ENCODE measurements around the gene SH3BP5. TPM values are rescaled to one million over a fixed set of nuclear protein-coding genes. Genes with fewer than 3 reads are reported as not detected.

The SH3BP5 gene
- total and polyA plus RNA-seq, 12 donors: 6.7 to 22.4 (median 9.8) TPM

DNA sequence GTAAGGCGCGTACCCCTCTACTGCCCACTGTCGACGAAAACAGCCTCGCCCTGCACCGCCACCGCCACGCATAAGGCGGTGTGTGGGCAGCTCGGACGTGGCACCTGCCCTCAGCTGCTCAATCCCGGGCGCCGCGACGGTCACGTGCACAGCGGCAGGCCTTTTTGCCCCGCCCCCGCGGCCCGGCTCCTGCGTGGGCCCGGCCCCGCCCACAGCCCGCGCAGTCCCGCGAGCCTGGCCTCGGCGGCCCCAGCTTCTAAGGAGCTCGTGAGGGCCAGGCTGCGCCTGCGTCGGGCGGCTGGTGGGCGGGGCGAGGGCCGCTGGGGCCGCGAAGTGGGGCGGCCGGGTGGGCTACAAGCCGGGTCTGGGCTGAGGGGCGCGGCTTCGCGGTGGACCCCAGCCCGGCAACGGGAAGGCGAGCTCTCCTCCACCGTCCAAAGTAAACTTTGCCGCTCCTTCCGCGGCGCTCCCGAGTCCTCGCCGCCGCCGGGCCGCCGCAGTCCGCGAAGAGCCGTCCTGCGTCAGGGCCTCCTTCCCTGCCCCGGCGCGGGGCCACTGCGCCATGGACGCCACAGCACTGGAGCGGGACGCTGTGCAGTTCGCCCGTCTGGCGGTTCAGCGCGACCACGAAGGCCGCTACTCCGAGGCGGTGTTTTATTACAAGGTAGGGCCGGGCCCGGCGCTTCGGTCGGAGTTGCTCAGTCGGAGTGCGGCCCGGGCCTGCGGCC lies 126.3 kb downstream of the SH3BP5 start, which contains the start of gene CAPN7:
CAPN7 (plus strand) TSS at position 313 of the 728 bp plus-strand sequence; CDS start at position 563, 250 bp downstream.
- Histone ChIP-seq H3K4me1 (peaks cover 4 to 49% (median 30%) of the 10 kb centered on the region in 9 donors), H3K36me3 (peaks cover 0 to 22% (median 0%) of the 10 kb centered on the region in 9 donors), H3K27me3 (no peaks in the 10 kb centered on the region), H3K9me3 (no peaks in the 10 kb centered on the region), H3K4me3 (peak within 1 kb of the TSS; percentile 71 to 100 (median 94)), H3K27ac (peak within 1 kb of the TSS; percentile 94 to 99 (median 97))
- intact Hi-C loops (cut with DNase I): loop anchor here in 8 of 10 donors (5.0 to 10.0 kb wide), 8 partner anchors 91 to 359 kb away; no protein-coding TSS in a partner anchor
- TF ChIP-seq CTCF (IDR thresholded peaks at IDR 0.05): peak; percentile 20 to 65 (median 38)
- ATAC-seq (peak; percentile 96 to 100 (median 98)), DNase-seq (peak; percentile 93 to 96)
- 1% methylated on average over 75 to 92 of the region's 92 CpGs for WGBS, 2 donors

- H3K27ac ChIP-seq: peak overlapping the region; percentile 69 to 99 (median 96)
- intact Hi-C loops (cut with DNase I): loop anchor here in 8 of 10 donors (5.0 to 10.0 kb wide), 8 partner anchors 91 to 359 kb away; no protein-coding TSS in a partner anchor
- ATAC-seq (no peak), DNase-seq (no peak)
- peaks cover 0 to 16% (median 0%) of the 10 kb centered on the region in 9 donors for H3K36me3 ChIP-seq
- 3 to 8% methylated on average over 3 of the region's 3 CpGs for WGBS, 2 donors
- no peaks in the 10 kb centered on the region for H3K9me3 ChIP-seq
- no peak for TF ChIP-seq CTCF (IDR thresholded peaks at IDR 0.05)
- peaks cover 4 to 44% (median 28%) of the 10 kb centered on the region in 9 donors for H3K4me1 ChIP-seq
- no peaks in the 10 kb centered on the region for H3K27me3 ChIP-seq
- peak overlapping the region in 9 of 10 donors; percentile 71 to 98 (median 93) for H3K4me3 ChIP-seq
These were observed 126.9 kb downstream of the SH3BP5 start for GRCh38 chr3:15205482-15205933.

Other genes starting within 250 kb of the SH3BP5 start
- gene RBSN, start 233.4 kb downstream of the SH3BP5 start, total RNA-seq: 10 to 100 TPM; 17.4 to 23.8 (median 21.2) TPM
- 1 to 10 TPM; 5.5 to 6.5 TPM for gene RBSN, start 233.4 kb downstream of the SH3BP5 start, polyA plus RNA-seq
- 10 to 100 TPM; 22.8 to 38.0 (median 26.7) TPM for gene CAPN7, start 126.3 kb downstream of the SH3BP5 start, total RNA-seq
- gene CAPN7, start 126.3 kb downstream of the SH3BP5 start, polyA plus RNA-seq: 10 to 100 TPM in 1 of 2 donors, 1 to 10 TPM in 1; 8.9 to 15.8 TPM
- gene METTL6, start 95.0 kb upstream of the SH3BP5 start, total RNA-seq: 10 to 100 TPM in 2 of 10 donors, 1 to 10 TPM in 8; 7.1 to 11.3 (median 9.4) TPM
- gene METTL6, start 95.0 kb upstream of the SH3BP5 start, polyA plus RNA-seq: 10 to 100 TPM in 1 of 2 donors, 1 to 10 TPM in 1; 3.8 to 11.0 TPM
- gene EAF1, start 95.0 kb upstream of the SH3BP5 start, total RNA-seq: 10 to 100 TPM in 2 of 10 donors, 1 to 10 TPM in 8; 7.0 to 12.4 (median 8.5) TPM
- gene EAF1, start 95.0 kb upstream of the SH3BP5 start, polyA plus RNA-seq: 1 to 10 TPM; 2.3 to 4.3 TPM
- gene COLQ, start 189.1 kb upstream of the SH3BP5 start, total RNA-seq: 10 to 100 TPM in 7 of 10 donors, 1 to 10 TPM in 2, under 1 TPM in 1; 0.85 to 23.3 (median 14.9) TPM
- 1 to 10 TPM; 3.7 to 5.7 TPM for gene COLQ, start 189.1 kb upstream of the SH3BP5 start, polyA plus RNA-seq